ENCODE data around the gene DNAH5. TPM values are rescaled to one million over a fixed set of nuclear protein-coding genes. Genes with fewer than 3 reads are reported as not detected.
"Not testable (repeated sequence)": the region's sequence is repeated elsewhere in the genome, so short reads cannot be mapped to it uniquely, and the experiment has no call there.

DNAH5 gene
- total RNA-seq, 1 donor from 2014 or later = under 0.01 TPM

- H3K4me1 ChIP-seq = no peaks in the 10 kb centered on the region
- intact Hi-C loops (cut with DNase I) = loop anchor here (5.0 kb wide), 4 partner anchors 117 to 657 kb away; no protein-coding TSS in a partner anchor
- no peaks in the 10 kb centered on the region for H3K36me3 ChIP-seq
- no peak for DNase-seq (ENCODE audit: low spot score in 2 of 2)
- no peak overlapping the region for H3K27ac ChIP-seq
- H3K4me3 ChIP-seq = no peak overlapping the region
- H3K9me3 ChIP-seq = no peaks in the 10 kb centered on the region
- H3K27me3 ChIP-seq = no peaks in the 10 kb centered on the region
- TF ChIP-seq CTCF (IDR thresholded peaks at IDR 0.05) = no peak
Observed at GRCh38 chr5:13989832-13990231, 45.3 kb upstream of the DNAH5 start.

- no peak for DNase-seq (ENCODE audit: low spot score in 2 of 2)
- Histone ChIP-seq H3K36me3 (no peaks in the 10 kb centered on the region), H3K4me1 (no peaks in the 10 kb centered on the region), H3K27me3 (no peaks in the 10 kb centered on the region), H3K27ac (no peak overlapping the region), H3K4me3 (no peak overlapping the region), H3K9me3 (no peaks in the 10 kb centered on the region)
- intact Hi-C loops (cut with DNase I) = loop anchor here (1.0 to 5.0 kb wide), 4 partner anchors 119 to 659 kb away; no protein-coding TSS in a partner anchor
- peak; percentile 64 to 89 (median 83) for TF ChIP-seq CTCF (IDR thresholded peaks at IDR 0.05)
Observed at GRCh38 chr5:13987843-13988464, 43.5 kb upstream of the DNAH5 start.

- H3K36me3 ChIP-seq = no peaks in the 10 kb centered on the region
- intact Hi-C loops (cut with DNase I) = loop anchor here (5.0 kb wide), 3 partner anchors 121 to 661 kb away; no protein-coding TSS in a partner anchor
- H3K27me3 ChIP-seq = no peaks in the 10 kb centered on the region
- no peak for DNase-seq (ENCODE audit: low spot score in 2 of 2)
- no peaks in the 10 kb centered on the region for H3K4me1 ChIP-seq
- no peak for TF ChIP-seq CTCF (IDR thresholded peaks at IDR 0.05)
- H3K27ac ChIP-seq = no peak overlapping the region
- no peaks in the 10 kb centered on the region for H3K9me3 ChIP-seq
- no peak overlapping the region for H3K4me3 ChIP-seq
Observed at GRCh38 chr5:13985731-13986418, 41.4 kb upstream of the DNAH5 start.

GRCh38 chr5:13984888-13985287 is 40.4 kb upstream of the DNAH5 start:
- not testable (repeated sequence) for H3K4me1 ChIP-seq; H3K27ac ChIP-seq; H3K27me3 ChIP-seq; DNase-seq (ENCODE audit: low spot score in 2 of 2); H3K36me3 ChIP-seq; H3K4me3 ChIP-seq; H3K9me3 ChIP-seq
- intact Hi-C loops (cut with DNase I) = loop anchor here (5.0 kb wide), 3 partner anchors 122 to 662 kb away; no protein-coding TSS in a partner anchor

GRCh38 chr5:13976867-13977830 is 32.7 kb upstream of the DNAH5 start:
- Histone ChIP-seq H3K4me3 (no peak overlapping the region), H3K4me1 (no peaks in the 10 kb centered on the region), H3K27ac (no peak overlapping the region), H3K36me3 (no peaks in the 10 kb centered on the region), H3K27me3 (no peaks in the 10 kb centered on the region), H3K9me3 (no peaks in the 10 kb centered on the region)
- TF ChIP-seq CTCF (IDR thresholded peaks at IDR 0.05) = peak in 1 of 3 experiments; percentile 34
- no peak for DNase-seq (ENCODE audit: low spot score in 2 of 2)
- intact Hi-C loops (cut with DNase I) = no loop called here

Data from ascending aorta (tissue), 2 donors.